Colon (tissue), 2 donors: ENCODE results near the gene FAF1.
"Not testable (repeated sequence)": the region's sequence is repeated elsewhere in the genome, so short reads cannot be mapped to it uniquely, and the experiment has no call there.

Experiments used
- FAIRE-seq: peaks from 2 replicates; lab custom pipeline; 2012; peaks lifted over from hg19 to GRCh38; lab: Jason Lieb, UNC
- donor health status: control.
- donor health status: control.

FAF1 gene

DNA sequence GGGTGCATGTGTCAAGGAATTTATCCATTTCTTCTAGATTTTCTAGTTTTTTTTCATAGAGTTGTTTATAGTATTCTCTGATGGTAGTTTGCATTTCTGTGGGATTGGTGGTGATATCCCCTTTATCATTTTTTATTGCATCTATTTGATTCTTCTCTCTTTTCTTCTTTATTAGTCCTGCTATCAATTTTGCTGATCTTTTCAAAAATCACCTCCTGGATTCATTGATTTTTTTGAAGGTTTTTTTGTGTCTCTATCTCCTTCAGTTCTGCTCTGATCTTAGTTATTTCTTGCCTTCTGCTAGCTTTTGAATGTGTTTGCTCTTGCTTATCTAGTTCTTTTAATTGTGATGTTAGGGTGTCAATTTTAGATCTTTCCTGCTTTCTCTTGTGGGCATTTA is 52.5 kb downstream of the FAF1 start:
- FAIRE-seq: not testable (repeated sequence)

DNA sequence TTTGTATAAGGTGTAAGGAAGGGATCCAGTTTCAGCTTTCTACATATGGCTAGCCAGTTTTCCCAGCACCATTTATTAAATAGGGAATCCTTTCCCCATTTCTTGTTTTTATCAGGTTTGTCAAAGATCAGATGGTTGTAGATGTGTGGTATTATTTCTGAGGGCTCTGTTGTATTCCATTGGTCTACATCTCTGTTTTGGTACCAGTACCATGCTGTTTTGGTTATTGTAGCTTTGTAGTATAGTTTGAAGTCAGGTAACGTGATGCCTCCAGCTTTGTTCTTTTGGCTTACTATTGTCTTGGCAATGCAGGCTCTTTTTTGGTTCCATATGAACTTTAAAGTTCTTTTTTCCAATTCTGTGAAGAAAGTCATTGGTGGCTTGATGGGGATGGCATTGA is 54.0 kb downstream of the FAF1 start:
- FAIRE-seq: not testable (repeated sequence)

DNA sequence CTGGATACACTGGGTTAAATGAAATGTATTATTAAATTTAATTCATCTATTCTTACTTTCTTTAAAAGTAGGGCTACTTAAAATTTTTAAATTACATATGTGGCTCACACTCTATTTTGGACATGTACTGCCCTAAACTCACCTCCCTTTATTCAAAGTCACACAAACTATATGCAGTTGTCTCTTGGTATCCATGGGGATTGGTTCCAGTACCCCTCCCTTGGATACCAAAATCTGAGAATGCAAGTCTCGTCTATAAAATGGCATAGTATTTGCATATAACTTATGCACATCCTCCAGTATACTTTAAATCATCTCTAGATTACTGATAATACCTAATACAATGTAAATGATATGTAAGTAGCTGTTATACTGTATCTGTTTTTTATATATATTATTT is 57.6 kb downstream of the FAF1 start:
- FAIRE-seq: no peak

DNA sequence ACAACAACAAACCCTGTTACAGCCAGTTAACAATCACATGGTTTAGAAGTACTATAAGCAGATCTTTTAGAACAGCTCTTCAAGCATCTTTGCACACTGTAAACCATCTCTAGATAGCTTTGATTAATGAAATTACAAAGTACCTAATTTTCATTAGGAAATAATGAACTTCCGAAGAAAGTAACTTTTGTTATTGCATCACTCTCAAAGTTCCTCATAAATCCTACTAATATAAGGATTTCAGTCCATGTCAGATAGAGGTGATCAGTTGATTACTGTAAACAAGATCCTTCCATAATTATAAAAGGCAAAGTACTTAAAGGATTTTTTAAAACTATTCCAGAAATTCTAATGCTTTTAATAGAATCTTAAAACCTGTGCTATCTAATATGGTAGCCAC is 58.2 kb downstream of the FAF1 start:
- FAIRE-seq: no peak

DNA sequence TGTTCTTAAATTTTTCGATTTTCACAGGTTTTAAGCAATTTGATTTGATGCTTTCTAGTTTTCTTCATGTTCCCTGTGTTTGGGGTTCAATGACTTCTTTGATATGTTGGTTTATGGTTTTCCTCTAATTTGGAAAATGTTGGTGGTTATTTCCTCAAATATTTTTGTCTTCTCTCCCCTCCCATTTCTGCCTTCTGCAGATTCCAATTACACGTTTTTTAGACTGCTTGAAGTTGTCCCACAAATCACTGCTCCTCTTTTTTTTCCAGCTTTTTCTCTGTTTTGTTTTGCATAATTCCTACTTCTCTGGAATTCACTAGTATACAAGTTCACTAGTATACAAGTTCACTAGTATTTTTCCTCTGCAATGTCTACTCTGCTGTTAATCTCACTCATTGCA is 61.3 kb downstream of the FAF1 start:
- FAIRE-seq: no peak

DNA sequence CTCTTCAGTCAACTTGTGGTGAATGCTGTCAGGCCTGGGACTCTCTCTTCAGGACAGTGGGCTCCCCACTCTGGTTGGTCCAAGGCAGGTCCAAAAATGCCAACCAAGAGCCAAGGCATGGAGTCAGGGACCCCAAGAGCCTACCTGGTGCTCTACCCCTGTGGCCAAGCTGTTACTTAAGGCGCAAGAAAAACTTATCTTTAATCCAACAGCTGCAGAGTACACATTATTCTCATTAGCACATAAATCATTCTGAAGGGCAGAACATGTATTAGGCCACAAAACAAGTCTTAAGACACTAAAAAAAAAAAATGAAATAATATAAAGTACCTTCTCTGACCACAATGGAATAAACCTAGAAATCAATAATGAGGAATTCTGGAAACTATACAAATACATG is 65.7 kb downstream of the FAF1 start:
- no peak for FAIRE-seq

DNA sequence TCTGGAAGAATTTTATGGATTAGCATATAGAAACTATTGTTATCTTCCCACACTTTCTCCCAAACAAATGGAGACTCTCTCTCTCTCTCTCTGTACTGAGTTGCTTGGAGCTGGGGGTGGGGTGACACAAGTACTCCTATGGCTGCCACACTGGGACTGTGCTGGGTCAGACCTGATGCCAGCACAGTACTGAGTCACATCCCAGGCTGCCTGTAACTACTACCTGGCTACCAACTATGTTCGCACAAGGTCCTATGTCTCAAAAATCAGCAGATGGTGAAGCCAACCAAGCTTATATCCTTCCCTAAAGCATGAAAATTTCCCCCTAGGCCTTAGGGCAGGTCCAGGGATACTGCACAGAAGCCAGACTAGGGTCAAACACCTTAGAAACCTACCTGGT is 66.6 kb downstream of the FAF1 start:
- FAIRE-seq: no peak

DNA sequence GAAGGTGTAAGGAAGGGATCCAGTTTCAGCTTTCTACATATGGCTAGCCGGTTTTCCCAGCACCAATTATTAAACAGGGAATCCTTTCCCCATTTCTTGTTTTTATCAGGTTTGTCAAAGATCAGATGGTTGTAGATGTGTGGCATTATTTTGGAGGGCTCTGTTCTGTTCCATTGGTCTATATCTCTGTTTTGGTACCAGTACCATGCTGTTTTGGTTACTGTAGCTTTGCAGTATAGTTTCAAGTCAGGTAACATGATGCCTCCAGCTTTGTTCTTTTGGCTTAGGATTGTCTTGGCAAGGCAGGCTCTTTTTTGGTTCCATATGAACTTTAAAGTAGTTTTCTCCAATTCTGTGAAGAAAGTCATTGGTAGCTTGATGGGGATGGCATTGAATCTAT is 72.5 kb downstream of the FAF1 start:
- FAIRE-seq: not testable (repeated sequence)

DNA sequence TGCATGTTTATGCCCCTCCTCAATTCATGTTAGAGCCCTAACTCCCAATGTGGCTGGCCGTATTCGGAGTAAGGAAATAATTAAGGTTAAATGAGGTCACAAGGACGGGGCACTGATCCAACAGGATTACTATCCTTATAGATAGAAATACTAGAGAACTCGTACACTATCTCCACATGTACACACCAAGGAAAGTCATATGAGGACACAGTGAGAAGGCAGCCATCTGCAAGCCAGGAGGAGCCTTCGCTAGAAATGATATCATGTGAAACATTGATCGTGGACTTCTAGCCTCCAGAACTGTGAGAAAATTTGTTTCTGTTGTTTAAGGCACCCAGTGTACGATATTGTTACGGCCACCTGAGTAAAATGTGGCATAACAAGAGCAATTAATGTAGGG is 79.7 kb downstream of the FAF1 start:
- no peak for FAIRE-seq

DNA sequence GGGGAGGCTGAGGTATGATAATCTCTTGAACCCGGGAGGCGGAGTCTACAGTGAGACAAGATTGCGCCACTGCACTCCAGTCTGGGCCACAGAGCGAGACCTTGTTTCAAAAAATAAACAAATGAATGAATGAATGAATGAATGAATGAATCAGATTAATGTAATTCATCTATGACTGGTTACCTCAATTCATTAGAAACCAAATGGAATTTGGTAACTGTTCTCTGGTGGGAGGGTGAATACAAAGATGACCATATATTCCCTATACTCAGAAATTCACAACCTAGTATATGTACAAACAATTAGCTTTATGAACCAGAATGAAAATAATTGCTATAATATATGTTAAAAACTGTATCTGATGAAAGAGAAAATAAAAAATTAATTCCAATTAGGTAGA is 80.9 kb downstream of the FAF1 start:
- no peak for FAIRE-seq

DNA sequence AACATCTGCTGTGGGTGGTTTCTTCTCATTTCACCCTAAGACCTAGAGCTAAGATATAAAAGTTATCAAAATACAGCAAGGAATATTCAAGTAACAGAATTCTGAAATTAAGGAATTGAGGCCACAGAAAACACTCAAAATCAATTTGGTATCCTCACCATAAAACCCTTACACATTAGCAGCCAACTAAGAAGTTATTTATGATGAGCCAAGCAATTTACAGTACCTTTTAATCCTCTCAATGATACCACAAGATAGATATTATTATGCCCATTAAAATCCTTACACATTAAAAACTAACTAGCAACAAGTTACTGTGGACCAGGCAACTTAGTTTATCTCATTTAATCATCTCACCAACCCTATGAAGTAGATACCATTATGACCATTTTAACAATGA is 81.6 kb downstream of the FAF1 start:
- FAIRE-seq: no peak

DNA sequence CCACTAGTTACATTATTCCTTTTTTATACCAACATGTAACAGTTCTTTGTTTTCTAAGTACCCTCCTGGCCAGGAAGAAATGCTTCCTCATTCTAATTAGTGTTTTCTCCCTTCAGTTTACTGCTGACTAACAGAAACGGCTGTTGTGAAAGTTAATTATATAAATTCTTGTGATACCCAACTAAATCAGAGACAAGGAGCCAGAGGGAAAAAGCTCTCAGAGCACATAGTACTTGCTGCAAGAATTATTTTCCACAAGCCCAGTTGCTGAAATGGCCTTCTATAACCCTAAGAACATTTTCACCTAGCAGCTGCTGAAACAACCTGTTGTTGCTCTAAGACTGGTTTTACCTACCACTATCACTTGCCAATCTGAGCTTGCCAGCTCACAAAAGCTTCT is 82.4 kb downstream of the FAF1 start:
- no peak for FAIRE-seq

DNA sequence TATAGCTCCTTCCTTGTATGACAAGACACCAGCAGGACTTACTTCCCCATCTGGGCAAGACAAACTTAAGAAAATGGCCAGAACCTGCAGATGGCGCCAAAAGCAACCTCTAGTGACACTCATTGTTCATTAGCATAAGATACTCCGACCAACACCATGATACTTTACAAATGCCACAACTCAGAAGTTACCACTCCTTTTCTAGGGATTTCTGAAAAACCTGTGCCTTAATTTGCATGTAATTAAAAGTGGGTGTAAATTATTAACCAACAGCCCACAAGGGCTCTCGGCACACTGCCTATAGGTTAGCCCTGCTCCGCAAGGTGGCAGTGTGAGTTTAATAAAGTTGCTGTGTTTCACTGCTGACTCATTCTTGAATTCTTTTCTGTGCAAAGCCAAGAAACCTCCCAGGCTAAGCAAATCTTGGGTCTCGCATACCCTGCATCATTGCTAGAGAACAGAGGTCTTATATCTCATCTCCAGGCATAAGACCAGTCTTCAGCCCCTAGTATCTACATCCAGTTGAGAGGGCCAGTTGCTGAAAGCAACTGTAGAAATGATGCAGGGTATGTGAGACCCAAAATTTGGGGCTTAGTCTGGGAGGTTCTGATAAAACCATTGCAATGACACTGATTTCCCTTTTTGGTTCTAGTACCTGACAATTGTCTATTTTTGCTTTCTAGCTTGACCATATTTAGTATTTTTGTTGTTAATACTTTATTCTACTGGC is 86.4 kb downstream of the FAF1 start:
- no peak for FAIRE-seq

DNA sequence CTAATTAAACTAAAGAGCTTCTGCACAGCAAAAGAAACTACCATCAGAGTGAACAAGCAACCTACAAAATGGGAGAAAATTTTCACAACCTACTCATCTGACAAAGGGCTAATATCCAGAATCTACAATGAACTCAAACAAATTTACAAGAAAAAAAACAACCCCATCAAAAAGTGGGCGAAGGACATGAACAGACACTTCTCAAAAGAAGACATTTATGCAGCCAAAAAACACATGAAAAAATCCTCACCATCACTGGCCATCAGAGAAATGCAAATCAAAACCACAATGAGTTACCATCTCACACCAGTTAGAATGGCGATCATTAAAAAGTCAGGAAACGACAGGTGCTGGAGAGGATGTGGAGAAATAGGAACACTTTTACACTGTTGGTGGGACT is 95.2 kb downstream of the FAF1 start:
- FAIRE-seq: not testable (repeated sequence)

DNA sequence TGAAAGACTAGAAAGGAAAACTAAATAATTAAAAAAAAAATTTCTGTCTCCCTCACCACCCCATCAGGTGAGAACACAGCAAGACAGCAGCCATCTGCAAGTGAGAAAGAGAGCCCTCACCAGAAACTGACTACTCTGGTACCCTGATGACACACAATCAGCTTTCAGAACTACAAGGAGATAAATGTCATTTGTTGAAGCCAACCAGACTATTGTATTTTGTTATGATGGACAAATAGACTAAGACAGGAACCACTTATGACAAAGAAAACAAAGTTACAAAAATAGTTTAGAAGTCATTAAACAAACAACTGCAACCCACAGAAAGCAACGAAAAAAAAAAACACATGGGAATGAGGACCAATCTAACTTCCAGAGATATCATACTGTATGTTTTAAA is 98.3 kb downstream of the FAF1 start:
- no peak for FAIRE-seq

DNA sequence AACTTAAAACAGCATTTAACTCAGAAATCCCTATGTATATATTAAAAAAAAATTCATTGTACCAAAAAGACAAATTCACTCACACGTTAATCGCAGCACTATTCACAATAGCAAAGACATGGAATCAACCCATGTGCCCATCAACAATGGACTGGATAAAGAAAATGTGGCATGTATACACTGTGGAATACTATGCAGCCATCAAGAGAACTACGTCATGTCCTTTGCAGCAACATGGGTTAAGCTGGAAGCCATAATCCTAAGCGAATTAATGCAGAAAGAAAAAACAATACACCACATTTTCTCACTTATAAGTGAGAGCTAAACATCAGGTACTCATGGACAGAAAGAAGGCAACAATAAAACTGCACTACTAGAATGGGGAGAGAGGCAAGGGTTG is 99.4 kb downstream of the FAF1 start:
- no peak for FAIRE-seq

DNA sequence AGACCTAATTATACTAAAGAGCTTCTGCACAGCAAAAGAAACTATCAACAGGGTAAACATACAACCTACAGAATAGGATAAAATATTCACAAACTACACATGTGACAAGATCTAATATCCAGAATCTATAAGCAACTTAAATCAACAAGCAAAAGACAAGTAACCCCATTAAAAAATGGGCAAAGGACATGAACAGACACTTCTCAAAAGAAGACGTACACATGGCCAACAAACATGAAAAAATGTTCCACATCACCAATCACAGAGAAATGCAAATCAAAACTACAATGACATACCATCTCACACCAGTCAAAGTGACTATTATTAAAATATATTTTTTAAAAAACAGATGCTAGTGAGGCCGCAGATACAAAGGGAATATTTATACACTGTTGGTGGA is 99.8 kb downstream of the FAF1 start:
- FAIRE-seq: no peak

DNA sequence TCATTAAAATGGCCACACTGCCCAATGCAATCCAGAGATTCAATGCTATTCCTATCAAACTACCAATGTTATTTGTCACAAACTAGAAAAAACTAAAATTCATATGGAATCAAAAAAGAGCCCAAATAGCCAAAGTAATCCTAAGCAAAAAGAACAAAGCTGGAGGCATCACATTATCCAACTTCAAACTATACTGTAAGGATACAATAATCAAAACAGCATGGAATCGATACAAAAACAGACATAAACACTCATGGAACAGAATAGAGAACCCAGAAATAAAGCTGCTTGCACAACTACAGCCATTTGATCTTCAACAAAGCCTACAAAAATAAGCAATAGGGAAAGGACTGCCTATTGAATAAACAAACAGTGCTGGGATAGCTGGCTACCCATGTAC is 100.4 kb downstream of the FAF1 start:
- FAIRE-seq: no peak

DNA sequence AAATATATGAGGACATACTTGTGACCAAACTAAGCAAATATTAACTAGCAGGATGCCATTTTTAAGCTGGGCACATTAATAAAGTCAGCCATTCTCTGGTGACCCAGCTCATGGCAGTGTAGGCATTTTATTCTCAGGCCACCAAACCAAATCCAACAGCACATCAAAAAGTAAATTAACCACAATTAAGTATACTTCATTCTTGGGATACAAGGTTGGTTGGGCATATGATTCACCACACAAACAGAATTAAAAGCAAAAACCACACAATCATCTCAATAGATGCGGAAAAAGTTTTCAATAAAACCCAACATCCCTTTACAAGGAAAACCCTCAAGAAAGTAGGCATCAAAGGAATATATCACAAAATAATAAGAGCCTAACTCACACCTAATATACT is 101.3 kb downstream of the FAF1 start:
- no peak for FAIRE-seq

DNA sequence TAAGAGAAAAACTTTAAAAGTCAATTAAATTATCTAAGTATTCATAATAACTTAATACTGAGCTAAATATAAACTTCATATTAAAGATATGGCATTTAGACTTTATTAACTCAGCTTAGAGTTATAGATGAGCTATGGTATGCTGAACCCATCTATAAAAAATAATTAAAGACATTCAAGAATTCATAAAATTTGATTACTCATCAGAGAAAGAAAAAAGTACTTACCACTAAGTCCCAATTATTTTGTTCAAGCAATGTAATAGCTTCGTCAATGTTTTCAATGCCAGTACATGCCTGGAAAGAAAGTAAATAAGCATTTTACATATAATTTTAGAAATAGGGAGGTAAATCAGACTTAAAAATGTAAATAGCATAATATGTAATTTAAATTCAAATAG is 102.4 kb downstream of the FAF1 start:
- no peak for FAIRE-seq

DNA sequence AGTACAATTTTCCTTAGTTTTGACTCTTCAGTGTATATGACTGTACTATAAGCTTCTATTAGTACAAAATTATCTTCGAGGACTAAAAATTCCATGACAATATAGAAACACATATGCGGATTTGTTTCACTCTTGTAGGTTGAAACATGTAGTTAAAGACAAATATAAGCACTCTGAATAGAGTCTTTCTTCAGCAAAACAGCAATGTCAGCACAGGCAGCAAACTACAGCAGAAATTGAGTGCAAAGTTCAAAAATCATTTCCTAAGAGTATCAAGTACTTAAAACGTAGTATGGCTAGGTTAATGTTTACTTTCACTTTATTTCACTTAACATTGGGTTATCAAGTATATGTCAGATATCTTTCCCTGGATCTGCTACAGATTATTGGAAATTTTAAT is 106.7 kb downstream of the FAF1 start:
- peak; percentile 45 for FAIRE-seq

DNA sequence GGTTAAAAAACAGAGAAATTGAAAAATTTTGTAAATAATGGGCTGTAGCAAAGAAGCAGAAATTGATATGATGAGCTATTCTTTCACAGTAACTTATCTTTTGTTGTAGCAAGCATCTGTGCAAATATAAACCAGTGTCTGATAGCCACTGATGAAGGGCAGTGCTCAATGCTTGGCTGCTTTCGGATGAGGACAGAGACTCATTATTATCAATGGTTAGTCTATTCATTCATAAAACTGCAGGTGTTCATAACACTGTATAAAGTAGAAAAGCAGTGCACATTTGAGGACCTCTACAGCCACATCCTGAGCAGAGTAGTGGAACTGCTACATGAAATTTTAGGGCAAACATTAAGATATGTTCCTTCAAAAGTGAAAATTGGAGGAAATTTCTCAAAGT is 107.2 kb downstream of the FAF1 start:
- FAIRE-seq: no peak

DNA sequence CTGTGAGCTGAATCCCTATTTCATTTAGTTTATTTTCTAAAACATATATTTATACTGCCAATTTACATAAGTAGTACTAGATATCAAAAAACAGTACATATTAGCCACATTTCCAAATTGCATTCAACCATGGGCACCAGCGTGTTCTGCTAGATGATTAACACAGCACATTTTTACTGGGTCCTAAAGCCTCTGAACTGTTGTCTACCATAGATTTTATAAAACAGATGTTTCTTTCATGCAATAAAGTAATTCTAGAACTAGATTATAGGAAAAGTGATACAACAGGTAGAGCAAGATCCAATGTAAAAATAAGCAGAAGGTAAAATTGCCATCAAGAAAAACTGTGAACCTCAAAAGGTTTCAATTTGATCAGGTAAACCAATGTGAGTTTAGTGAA is 108.6 kb downstream of the FAF1 start:
- FAIRE-seq: no peak

DNA sequence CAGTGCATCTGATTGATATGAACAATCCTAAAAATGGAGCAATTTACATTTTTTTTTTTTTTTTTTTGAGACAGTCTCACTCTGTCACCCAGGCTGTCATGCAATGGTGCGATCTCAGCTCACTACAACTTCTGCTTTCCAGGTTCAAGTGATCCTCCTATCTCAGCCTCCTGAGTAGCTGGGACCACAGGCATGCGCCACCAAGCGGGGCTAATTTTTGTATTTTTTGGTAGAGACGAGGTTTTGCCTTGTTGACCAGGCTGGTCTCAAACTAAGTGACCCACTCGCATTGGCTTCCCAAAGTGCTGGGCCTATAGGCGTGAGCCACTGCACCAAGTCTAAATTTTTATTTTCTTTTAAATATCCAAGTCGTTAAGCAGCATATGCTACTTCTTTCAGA is 109.0 kb downstream of the FAF1 start:
- no peak for FAIRE-seq

DNA sequence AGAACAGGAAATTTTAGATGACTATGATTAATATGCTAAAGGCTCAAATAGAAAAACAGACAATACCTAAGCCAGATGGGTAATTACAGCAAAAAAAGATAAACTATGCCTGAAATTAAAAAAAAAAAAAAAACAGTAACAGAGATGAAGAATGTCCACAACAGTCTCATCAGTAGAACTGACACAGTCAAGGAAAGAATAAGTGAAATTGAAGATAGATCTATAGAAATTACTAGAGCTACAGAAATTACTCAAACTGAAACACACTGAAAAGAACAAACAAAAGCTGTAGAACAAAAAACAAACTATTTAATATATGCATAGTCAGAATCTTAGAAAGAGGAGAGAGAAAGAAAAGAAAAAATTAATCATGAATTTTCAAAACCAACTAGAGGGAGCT is 112.8 kb downstream of the FAF1 start:
- FAIRE-seq: no peak
